DMS114 treated with DMSO at 0.1 percent for 48 hours (cell line): ENCODE data around the gene SLC8A2.

Source experiments
- DNase-seq: peaks from one replicate; lab custom pipeline; 2025; ENCODE audit not compliant: unreplicated experiment; lab: John Stamatoyannopoulos, UW

SLC8A2 gene

GRCh38 chr19:47433121-47433520 lies 38.6 kb downstream of the SLC8A2 start:
- DNase-seq: no peak

- no peak for DNase-seq
These were observed 39.2 kb downstream of the SLC8A2 start for GRCh38 chr19:47432499-47432898.

- DNase-seq: no peak
These were observed 39.6 kb downstream of the SLC8A2 start for GRCh38 chr19:47432091-47432490.

GRCh38 chr19:47430041-47430802 lies 41.5 kb downstream of the SLC8A2 start:
- DNase-seq: no peak

- no peak for DNase-seq
These were observed 42.4 kb downstream of the SLC8A2 start for GRCh38 chr19:47429140-47429793.

GRCh38 chr19:47428177-47428894 lies 43.4 kb downstream of the SLC8A2 start:
- DNase-seq: peak; percentile 93

GRCh38 chr19:47427241-47428176 lies 44.2 kb downstream of the SLC8A2 start:
- DNase-seq: no peak

- no peak for DNase-seq
These were observed 48.4 kb downstream of the SLC8A2 start for GRCh38 chr19:47423203-47423882.

GRCh38 chr19:47422417-47423163 lies 49.1 kb downstream of the SLC8A2 start:
- no peak for DNase-seq

GRCh38 chr19:47421844-47422395 lies 49.8 kb downstream of the SLC8A2 start:
- no peak for DNase-seq

GRCh38 chr19:47421244-47421786 lies 50.4 kb downstream of the SLC8A2 start:
- DNase-seq: no peak

- no peak for DNase-seq
These were observed 51.9 kb downstream of the SLC8A2 start for GRCh38 chr19:47419789-47420188.

- no peak for DNase-seq
These were observed 52.5 kb downstream of the SLC8A2 start, which contains the start of gene MEIS3 for GRCh38 chr19:47419030-47419783. Gene MEIS3, minus strand, starts transcription at chr19:47419527. Its CDS starts 446 bp downstream, at chr19:47419081.

GRCh38 chr19:47418692-47419029 lies 53.0 kb downstream of the SLC8A2 start:
- no peak for DNase-seq

GRCh38 chr19:47417746-47418691 lies 53.7 kb downstream of the SLC8A2 start:
- no peak for DNase-seq

- no peak for DNase-seq
These were observed 54.5 kb downstream of the SLC8A2 start for GRCh38 chr19:47417107-47417745.

GRCh38 chr19:47416643-47416985 lies 55.1 kb downstream of the SLC8A2 start:
- no peak for DNase-seq
